IPS-NIHi11 (cell line): Measurements from ENCODE around the gene TMEM125.
A peak's percentile ranks its signal among the peaks of the same experiment; 100 is the strongest.

Experiments used
- DNase-seq: peaks from one replicate; pipeline ENCODE4 v3.0.0; 2012; ENCODE audit warnings: mixed read lengths, low spot score

The TMEM125 gene

GRCh38 chr1:43247256-43247921 lies 22.4 kb upstream of the TMEM125 start:
- no peak for DNase-seq

GRCh38 chr1:43250351-43250761 lies 19.4 kb upstream of the TMEM125 start:
- no peak for DNase-seq

GRCh38 chr1:43251024-43251423 lies 18.8 kb upstream of the TMEM125 start:
- DNase-seq = no peak

GRCh38 chr1:43252225-43252624 lies 17.6 kb upstream of the TMEM125 start:
- DNase-seq = no peak

- DNase-seq = no peak
These were observed 16.6 kb upstream of the TMEM125 start for GRCh38 chr1:43253173-43253572.

GRCh38 chr1:43253876-43254275 lies 15.9 kb upstream of the TMEM125 start:
- DNase-seq = no peak

GRCh38 chr1:43255438-43256210 lies 14.2 kb upstream of the TMEM125 start:
- DNase-seq = no peak

- DNase-seq = no peak
These were observed 12.9 kb upstream of the TMEM125 start for GRCh38 chr1:43256675-43257570.

- no peak for DNase-seq
These were observed 11.4 kb upstream of the TMEM125 start for GRCh38 chr1:43258370-43258769.

GRCh38 chr1:43265431-43265830 lies 4.4 kb upstream of the TMEM125 start:
- no peak for DNase-seq

GRCh38 chr1:43266881-43267280 lies 2.9 kb upstream of the TMEM125 start:
- DNase-seq = no peak

- DNase-seq = no peak
These were observed 2.4 kb upstream of the TMEM125 start for GRCh38 chr1:43267291-43267805.

GRCh38 chr1:43267818-43268425 lies 1.9 kb upstream of the TMEM125 start:
- no peak for DNase-seq

- peak; percentile 99 for DNase-seq
These were observed 775 bp downstream of the TMEM125 start for GRCh38 chr1:43270421-43271095.

- peak; percentile 52 for DNase-seq
These were observed 1.7 kb downstream of the TMEM125 start for GRCh38 chr1:43271186-43272118.

- DNase-seq = no peak
These were observed 2.4 kb downstream of the TMEM125 start for GRCh38 chr1:43272161-43272560.

- DNase-seq = no peak
These were observed 3.1 kb downstream of the TMEM125 start for GRCh38 chr1:43272576-43273571.

GRCh38 chr1:43273708-43274107 lies 3.9 kb downstream of the TMEM125 start:
- no peak for DNase-seq
